Transverse colon (tissue), 4 donors: Measurements from ENCODE around the gene POU4F1. TPM values are rescaled to one million over a fixed set of nuclear protein-coding genes. Genes with fewer than 3 reads are reported as not detected.

Experiments
- DNase-seq: peaks from one replicate; pipeline ENCODE4 v3.0.0-alpha.2; 2019
- H3K27ac ChIP-seq, 4 donors: fragments of 200-600 bp; sonication (generic); 2 replicates each; pipeline ENCODE4 v1.5.1; 2016 to 2018; ENCODE audit warnings: inconsistent platforms in 4 of 4
- H3K27me3 ChIP-seq: fragments of 200-600 bp; sonication (generic); 2 replicates; pipeline ENCODE4 v1.5.1; 2017; ENCODE audit warnings: inconsistent platforms
- H3K36me3 ChIP-seq, 4 donors: fragments of 200-600 bp; sonication (generic); 2 replicates each; pipeline ENCODE4 v1.5.1; 2017 to 2019; ENCODE audit warnings: inconsistent platforms in 4 of 4
- H3K4me1 ChIP-seq, 4 donors: fragments of 200-600 bp; sonication (generic); 2 replicates each; pipeline ENCODE4 v1.5.1; 2017 to 2020; ENCODE audit warnings: inconsistent platforms in 4 of 4
- H3K4me3 ChIP-seq, 4 donors: fragments of 200-600 bp; sonication (generic); 1 replicate in 1 of 4; 2 replicates in 3 of 4; pipeline versions ENCODE4 v1.5.1 to v1.6.1; 2017 to 2019; ENCODE audit warnings: inconsistent platforms in 4 of 4
- H3K9me3 ChIP-seq, 2 donors: fragments of 200-600 bp; sonication (generic); 2 replicates each; pipeline ENCODE4 v1.5.1; 2017 to 2019; ENCODE audit warnings: inconsistent platforms in 2 of 2
- EP300 ChIP-seq: sonication (generic); formaldehyde crosslinking; IDR thresholded peaks from one replicate; pipeline ENCODE4 v1.6.1; 2017; ENCODE audit warnings: antibody characterized with exemption, low read depth
- POLR2A ChIP-seq: fragments of 450-650 bp; IDR thresholded peaks from one replicate; pipeline ENCODE4 v1.6.1; 2016; ENCODE audit warnings: antibody characterized with exemption, mild to moderate bottlenecking, moderate library complexity
- POLR2AphosphoS5 ChIP-seq, 3 donors: sonication (generic); formaldehyde crosslinking; IDR thresholded peaks; one replicate each; pipeline ENCODE4 v1.6.1; 2016; ENCODE audit warnings: antibody characterized with exemption in 3 of 3
- WGBS, 2 donors: methylation state at CpG; one replicate each; pipeline ENCODE4 v1.1.5; 2018; ENCODE audit warnings: low coverage in 1 of 2; 5-methylcytosine and 5-hydroxymethylcytosine counted together
- in situ Hi-C, 4 donors: fragments of 200-750 bp; cut with MboI; loops; one replicate each; pipeline versions ENCODE4 v1.15.0 to v1.15.1; 2017; ENCODE audit warnings: low sequenced_read_pairs in 3 of 4, low pct_ligation_motif_present in 1 of 4, low pct_unique_long_range_greater_than_20kb in 1 of 4
- intact Hi-C: fragments of 100-400 bp; cut with DNase I; formaldehyde crosslinking; loops from one replicate; pipeline ENCODE4 v1.15.1; 2023; ENCODE audit warnings: low total_unique reads
- total RNA-seq, 4 donors: library from RNA; depleted of rRNA; stranded (reverse); fragments of >200 nt; gene quantifications; one replicate each; pipeline ENCODE4 v1.1.0, GENCODE V29; 2016
- TF ChIP-seq, protein P1 (sequence below), 5 experiments: fragments of 200-600 bp in 3 of 5; fragments of 450-650 bp in 2 of 5; sonication (generic) in 3 of 5; IDR thresholded peaks; 1 replicate in 2 of 5; 2 replicates in 3 of 5; pipeline ENCODE4 v1.5.1; 2016 to 2017; ENCODE audit warnings: antibody characterized with exemption in 5 of 5, inconsistent platforms in 3 of 5, mild to moderate bottlenecking in 2 of 5, moderate library complexity in 1 of 5

POU4F1 gene
- total RNA-seq, 4 donors from 2014 or later, result not detected

DNA sequence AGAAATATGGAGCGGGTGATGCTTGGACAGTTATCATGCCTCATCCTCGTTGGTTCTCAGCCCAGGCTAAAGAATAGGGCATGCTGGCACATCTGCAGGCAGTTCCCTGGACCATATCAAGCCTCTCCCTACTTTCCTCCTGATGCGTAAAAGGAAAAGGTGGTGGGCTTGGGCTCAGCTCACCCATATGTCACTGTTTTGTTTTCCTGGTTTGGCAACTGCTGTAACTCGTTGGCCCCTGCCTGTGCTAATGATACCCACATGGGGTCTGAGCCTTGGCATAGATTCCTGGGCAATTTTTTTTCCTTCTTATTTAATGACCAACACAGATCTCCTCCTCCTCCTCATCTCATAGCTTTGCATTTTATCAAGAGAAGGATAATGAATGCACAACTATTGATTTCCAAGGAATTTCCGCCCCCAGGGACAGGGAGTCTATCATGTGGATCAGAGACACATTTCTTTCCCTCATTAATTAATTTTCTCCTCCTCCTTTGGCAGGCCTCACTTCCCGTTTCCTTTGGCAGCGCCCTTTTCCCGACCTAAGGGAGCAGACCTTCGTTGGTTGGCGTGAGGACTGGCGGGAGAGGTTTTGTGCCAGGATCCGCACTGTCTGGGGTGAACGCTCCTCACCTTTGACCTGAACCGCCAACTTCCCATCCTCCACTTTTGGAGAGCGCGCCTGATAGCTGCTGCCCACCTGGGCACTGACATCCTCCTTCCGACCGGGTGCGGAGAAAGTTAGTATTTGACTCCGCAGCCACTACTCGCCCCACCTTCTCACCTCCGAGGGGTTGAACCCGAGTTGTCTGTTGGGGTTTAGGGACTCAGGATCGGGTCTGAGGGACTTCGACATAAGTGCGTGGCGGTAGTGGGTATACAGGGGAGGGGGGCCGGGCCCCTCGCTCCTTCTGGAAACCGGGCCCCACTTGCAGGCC, 3.4 kb upstream of the POU4F1 start:
- in situ Hi-C loops, result no loop called here
- no peak overlapping the region for H3K27ac ChIP-seq
- no peak for TF ChIP-seq POLR2AphosphoS5 (IDR thresholded peaks at IDR 0.05)
- peaks cover 96% of the 10 kb centered on the region for H3K27me3 ChIP-seq
- 13 to 19% methylated on average over 8 to 30 of the region's 30 CpGs for WGBS, 2 donors
- H3K9me3 ChIP-seq, result no peaks in the 10 kb centered on the region
- no peak overlapping the region for H3K4me3 ChIP-seq
- no peaks in the 10 kb centered on the region for H3K36me3 ChIP-seq
- peaks cover 27 to 44% (median 37%) of the 10 kb centered on the region in 4 donors for H3K4me1 ChIP-seq
- no peak for DNase-seq
- intact Hi-C loops, result no loop called here

DNA sequence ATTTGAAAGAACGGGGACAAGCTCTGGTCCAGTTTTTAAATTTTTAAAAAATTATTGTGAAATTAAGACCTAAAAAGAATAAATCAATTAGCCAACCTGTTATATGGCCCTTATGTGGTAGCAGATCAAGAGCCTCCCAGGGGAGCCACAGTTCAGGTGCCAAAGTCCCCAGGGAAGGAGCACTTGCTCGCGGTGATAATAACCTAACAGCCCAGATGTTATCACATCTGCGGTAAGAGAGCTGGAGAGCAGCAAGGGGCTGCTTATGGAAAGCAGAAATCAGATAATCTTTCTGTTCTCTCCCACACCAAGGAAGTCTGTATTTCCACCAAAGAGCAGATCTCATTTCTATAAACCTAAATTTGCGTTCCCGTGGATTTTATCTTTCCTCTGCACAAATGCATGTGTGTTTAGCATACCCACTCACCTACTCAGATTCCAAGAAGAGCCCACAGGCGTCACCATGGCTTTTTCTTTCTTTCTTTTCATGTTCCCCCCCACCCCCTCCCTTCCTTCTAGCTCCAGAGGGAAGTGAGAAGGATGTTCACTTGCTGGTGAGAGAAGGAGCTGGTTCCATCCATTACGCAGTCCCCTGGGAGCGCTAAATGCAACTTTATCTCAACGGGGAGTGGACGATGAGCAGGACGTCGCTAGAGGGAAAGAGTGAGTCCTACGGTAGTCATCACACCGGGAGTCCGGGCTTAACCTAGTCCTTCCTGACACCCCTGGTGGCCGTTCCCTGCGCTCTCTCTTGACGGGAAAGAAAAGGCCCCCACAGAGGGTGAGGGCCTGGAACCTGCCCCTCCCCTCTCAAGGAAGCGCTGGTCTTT, 1.6 kb upstream of the POU4F1 start:
- no peak for DNase-seq
- intact Hi-C loops (no loop called here), in situ Hi-C loops (no loop called here)
- Histone ChIP-seq H3K27me3 (peaks cover 96% of the 10 kb centered on the region), H3K4me3 (no peak overlapping the region), H3K27ac (no peak overlapping the region), H3K9me3 (no peaks in the 10 kb centered on the region), H3K4me1 (peaks cover 30 to 52% (median 45%) of the 10 kb centered on the region in 4 donors), H3K36me3 (no peaks in the 10 kb centered on the region)
- 10 to 14% methylated on average over 7 to 20 of the region's 20 CpGs for WGBS, 2 donors
- TF ChIP-seq EP300 (no peak), POLR2A (no peak), POLR2AphosphoS5 (IDR thresholded peaks at IDR 0.05) (no peak)
- TF ChIP-seq, protein P1, sequence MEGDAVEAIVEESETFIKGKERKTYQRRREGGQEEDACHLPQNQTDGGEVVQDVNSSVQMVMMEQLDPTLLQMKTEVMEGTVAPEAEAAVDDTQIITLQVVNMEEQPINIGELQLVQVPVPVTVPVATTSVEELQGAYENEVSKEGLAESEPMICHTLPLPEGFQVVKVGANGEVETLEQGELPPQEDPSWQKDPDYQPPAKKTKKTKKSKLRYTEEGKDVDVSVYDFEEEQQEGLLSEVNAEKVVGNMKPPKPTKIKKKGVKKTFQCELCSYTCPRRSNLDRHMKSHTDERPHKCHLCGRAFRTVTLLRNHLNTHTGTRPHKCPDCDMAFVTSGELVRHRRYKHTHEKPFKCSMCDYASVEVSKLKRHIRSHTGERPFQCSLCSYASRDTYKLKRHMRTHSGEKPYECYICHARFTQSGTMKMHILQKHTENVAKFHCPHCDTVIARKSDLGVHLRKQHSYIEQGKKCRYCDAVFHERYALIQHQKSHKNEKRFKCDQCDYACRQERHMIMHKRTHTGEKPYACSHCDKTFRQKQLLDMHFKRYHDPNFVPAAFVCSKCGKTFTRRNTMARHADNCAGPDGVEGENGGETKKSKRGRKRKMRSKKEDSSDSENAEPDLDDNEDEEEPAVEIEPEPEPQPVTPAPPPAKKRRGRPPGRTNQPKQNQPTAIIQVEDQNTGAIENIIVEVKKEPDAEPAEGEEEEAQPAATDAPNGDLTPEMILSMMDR (IDR thresholded peaks at IDR 0.05), result no peak

DNA sequence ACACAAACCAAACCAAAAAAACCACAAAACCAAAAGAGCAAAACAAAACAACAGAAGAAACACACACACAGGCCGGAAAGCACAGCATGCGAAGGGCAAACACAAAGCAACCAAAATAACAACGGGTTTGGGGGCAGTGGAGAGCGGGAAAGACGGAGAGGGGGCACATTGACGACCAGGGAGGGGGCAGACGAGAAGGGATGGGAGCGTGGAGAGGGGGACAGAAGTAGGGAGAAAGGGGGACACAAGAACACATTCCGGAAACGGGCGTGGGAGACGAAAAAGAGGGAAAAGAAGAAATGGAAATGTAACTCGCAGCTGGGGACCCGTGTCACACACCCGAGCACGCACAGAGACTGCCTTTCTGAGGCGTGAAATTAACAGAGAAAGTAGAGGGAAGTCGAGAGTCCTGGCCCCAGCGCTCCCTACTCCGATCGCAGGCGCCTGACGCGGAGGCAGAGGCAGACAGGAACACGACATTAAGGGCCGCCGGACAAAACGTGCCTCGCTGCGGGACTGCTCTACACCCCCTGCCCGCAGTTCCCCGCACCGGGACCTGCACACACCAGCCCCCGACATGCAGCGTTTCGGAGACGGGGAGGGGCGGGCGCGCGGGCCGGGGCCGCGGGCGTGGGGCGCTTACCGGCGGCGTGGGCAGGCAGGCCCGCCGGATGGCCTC, 652 bp downstream of the POU4F1 start:
- intact Hi-C loops, result no loop called here
- in situ Hi-C loops, result no loop called here
- DNase-seq, result no peak
- no peaks in the 10 kb centered on the region for H3K36me3 ChIP-seq
- peaks cover 96% of the 10 kb centered on the region for H3K27me3 ChIP-seq
- peaks cover 17 to 32% (median 29%) of the 10 kb centered on the region in 4 donors for H3K4me1 ChIP-seq
- WGBS, 2 donors, result 0 to 2% methylated on average over 3 to 33 of the region's 51 CpGs
- no peak overlapping the region for H3K27ac ChIP-seq
- TF ChIP-seq EP300 (no peak), POLR2AphosphoS5 (IDR thresholded peaks at IDR 0.05) (no peak), POLR2A (no peak)
- TF ChIP-seq, protein P1 (IDR thresholded peaks at IDR 0.05), result no peak
- peak overlapping the region in 3 of 4 donors; percentile 17 to 44 (median 37) for H3K4me3 ChIP-seq
- no peaks in the 10 kb centered on the region for H3K9me3 ChIP-seq

DNA sequence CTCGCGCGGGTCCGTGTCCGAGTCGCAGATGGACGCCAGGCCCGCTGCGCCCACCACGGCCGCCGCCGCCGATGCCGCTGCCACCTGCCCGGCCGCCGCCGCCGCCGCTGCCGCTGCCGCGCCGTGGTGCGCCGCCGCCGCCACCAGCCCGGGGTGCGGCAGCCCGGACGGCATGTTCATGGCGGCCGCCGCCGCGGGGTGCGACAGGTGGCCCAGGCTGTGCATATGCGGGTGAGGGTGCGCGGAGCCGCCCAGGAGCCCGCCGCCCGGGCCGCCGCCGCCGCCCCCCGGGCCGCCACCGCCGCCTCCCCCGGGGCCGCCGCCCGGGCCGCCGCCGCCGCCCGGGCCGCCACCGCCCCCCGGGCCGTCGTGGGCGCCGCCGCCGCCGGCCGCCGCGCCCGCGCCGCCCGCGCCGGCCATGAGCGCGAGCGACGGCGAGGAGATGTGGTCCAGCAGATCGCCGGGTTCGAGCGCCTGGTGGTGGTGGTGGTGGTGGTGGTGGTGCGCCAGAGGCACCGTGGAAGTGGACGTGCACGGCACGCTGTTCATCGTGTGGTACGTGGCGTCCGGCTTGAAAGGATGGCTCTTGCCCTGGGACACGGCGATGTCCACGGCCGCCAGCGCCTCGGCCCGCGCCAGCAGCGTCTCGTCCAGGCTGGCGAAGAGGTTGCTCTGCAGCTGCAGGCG, 1.3 kb downstream of the POU4F1 start:
- no peaks in the 10 kb centered on the region for H3K9me3 ChIP-seq
- peak overlapping the region in 2 of 4 donors; percentile 11 to 44 for H3K4me3 ChIP-seq
- no peak overlapping the region for H3K27ac ChIP-seq
- TF ChIP-seq, protein P1 (IDR thresholded peaks at IDR 0.05), result no peak
- TF ChIP-seq POLR2A (no peak), POLR2AphosphoS5 (IDR thresholded peaks at IDR 0.05) (no peak), EP300 (no peak)
- WGBS, 2 donors, result 2 to 10% methylated on average over 4 to 46 of the region's 112 CpGs
- DNase-seq, result no peak
- H3K4me1 ChIP-seq, result peaks cover 11 to 26% (median 25%) of the 10 kb centered on the region in 4 donors
- intact Hi-C loops (no loop called here), in situ Hi-C loops (no loop called here)
- H3K27me3 ChIP-seq, result peaks cover 96% of the 10 kb centered on the region
- no peaks in the 10 kb centered on the region for H3K36me3 ChIP-seq
